Endothelial cell of umbilical vein (primary cell): ENCODE results near the gene CXCL9. TPM values are rescaled to one million over a fixed set of nuclear protein-coding genes. Genes with fewer than 3 reads are reported as not detected.

ENCODE experiments used
- BruUV-seq: library from RNA; stranded (reverse); fragments of 400-500 nt; replicated peaks from 2 replicates; lab custom pipeline; 2021; lab: Mats Ljungman, UMichigan
- CTCF ChIA-PET: fragments of 300-600, 350-600 bp; sonication (Branson Sonifier 250); formaldehyde crosslinking; loops from one replicate; lab custom pipeline; 2021; ENCODE audit warnings: antibody characterized with exemption, inconsistent platforms; lab: Charles Lee
- POLR2A ChIA-PET: fragments of 300-600, 350-600 bp; sonication (Branson Sonifier 250); formaldehyde crosslinking; loops from one replicate; lab custom pipeline; 2021; ENCODE audit warnings: antibody characterized with exemption, inconsistent platforms; lab: Charles Lee
- DNase-seq: peaks from one replicate; pipeline ENCODE4 v3.0.0-alpha.2; 2011; ENCODE audit warnings: low read depth, low spot score
- FAIRE-seq: peaks from 2 replicates; lab custom pipeline; 2011; peaks lifted over from hg19 to GRCh38; lab: Jason Lieb, UNC
- H2AFZ ChIP-seq: 2 replicates; pipeline ENCODE4 v1.6.0; 2012; ENCODE audit warnings: low read depth, low read length, control low read depth, inconsistent platforms
- H3K27ac ChIP-seq: 2 replicates; pipeline ENCODE4 v1.5.1; 2011; ENCODE audit warnings: low read depth, mild to moderate bottlenecking, control low read depth, low read length, moderate library complexity; ENCODE audit not compliant: insufficient read depth
- H3K27me3 ChIP-seq, 2 experiments: 2 replicates each; pipeline versions ENCODE4 v1.6.0 to v1.6.1; 2011; ENCODE audit warnings: low read length in 2 of 2, mixed read lengths in 1 of 2; ENCODE audit not compliant: control insufficient read depth in 2 of 2, insufficient read depth in 2 of 2
- H3K36me3 ChIP-seq, 2 experiments: 2 replicates in 1 of 2; 3 replicates in 1 of 2; pipeline ENCODE4 v1.5.1; 2011; ENCODE audit warnings: low read length in 2 of 2, mild to moderate bottlenecking in 1 of 2, moderate library complexity in 1 of 2; ENCODE audit not compliant: control insufficient read depth in 2 of 2, insufficient read depth in 2 of 2; ENCODE audit errors: extremely low read depth in 1 of 2
- H3K4me1 ChIP-seq: 3 replicates; pipeline ENCODE4 v1.5.1; 2011; ENCODE audit warnings: mild to moderate bottlenecking, low read length; ENCODE audit not compliant: control insufficient read depth, insufficient read depth; ENCODE audit errors: extremely low read depth
- H3K4me2 ChIP-seq: 2 replicates; pipeline ENCODE4 v1.6.1; 2011; ENCODE audit warnings: low read length, control low read depth, mixed read lengths; ENCODE audit not compliant: insufficient read depth
- H3K4me3 ChIP-seq, 3 experiments: fragments of 200-600 bp in 1 of 3; sonication (generic), shearing (Covaris generic) in 1 of 3; replicated peaks in 1 of 3; 2 replicates each; pipeline ENCODE4 v1.5.1; 2011 to 2016; ENCODE audit warnings: control low read depth in 3 of 3, low read length in 3 of 3, mild to moderate bottlenecking in 2 of 3, inconsistent platforms in 1 of 3, low read depth in 1 of 3, moderate library complexity in 1 of 3; ENCODE audit not compliant: insufficient read depth in 1 of 3
- H3K79me2 ChIP-seq: 2 replicates; pipeline ENCODE4 v1.6.0; 2012; ENCODE audit warnings: low read length, inconsistent platforms; ENCODE audit not compliant: control insufficient read depth, insufficient read depth
- H3K9ac ChIP-seq: replicated peaks from 2 replicates; pipeline ENCODE3; 2011; ENCODE audit warnings: low read length, control low read depth; ENCODE audit not compliant: insufficient read depth; ENCODE audit errors: extremely low read depth
- H3K9me1 ChIP-seq: replicated peaks from 3 replicates; pipeline ENCODE4 v1.6.0; 2011; ENCODE audit warnings: mild to moderate bottlenecking, low read length; ENCODE audit not compliant: control insufficient read depth, insufficient read depth; ENCODE audit errors: extremely low read depth
- H3K9me3 ChIP-seq: replicated peaks from 2 replicates; pipeline ENCODE4 v1.5.1; 2012; ENCODE audit warnings: low read length, inconsistent platforms; ENCODE audit not compliant: control insufficient read depth, insufficient read depth
- H4K20me1 ChIP-seq: replicated peaks from 2 replicates; pipeline ENCODE3; 2011; ENCODE audit warnings: mild to moderate bottlenecking, low read length; ENCODE audit not compliant: control insufficient read depth, insufficient read depth; ENCODE audit errors: extremely low read depth
- EZH2 ChIP-seq: IDR thresholded peaks from 2 replicates; pipeline ENCODE4 v1.6.1; 2012; ENCODE audit warnings: borderline replicate concordance, low read depth, mild to moderate bottlenecking, moderate library complexity, low read length, inconsistent platforms; ENCODE audit not compliant: severe bottlenecking
- FOS ChIP-seq: IDR thresholded peaks from 2 replicates; pipeline ENCODE4 v1.6.1; 2011; ENCODE audit warnings: mild to moderate bottlenecking, low read length, moderate library complexity, borderline replicate concordance; ENCODE audit not compliant: insufficient read depth
- GATA2 ChIP-seq: IDR thresholded peaks from 2 replicates; pipeline ENCODE4 v1.7.0; 2011; ENCODE audit warnings: low read depth, mild to moderate bottlenecking, moderate library complexity, mixed read lengths, low read length; ENCODE audit not compliant: insufficient read length, insufficient read depth
- JUN ChIP-seq: IDR thresholded peaks from 2 replicates; pipeline ENCODE4 v1.6.1; 2011; ENCODE audit warnings: borderline replicate concordance, low read depth; ENCODE audit not compliant: insufficient read length, insufficient read depth
- MYC ChIP-seq: IDR thresholded peaks from one replicate; pipeline ENCODE4 v1.6.1; 2011; ENCODE audit warnings: mild to moderate bottlenecking, low read depth, low read length
- POLR2A ChIP-seq: IDR thresholded peaks from 2 replicates; pipeline ENCODE4 v1.6.1; 2012; ENCODE audit warnings: low read depth, mild to moderate bottlenecking, control low read depth, low read length
- POLR2AphosphoS5 ChIP-seq: IDR thresholded peaks from 2 replicates; pipeline ENCODE4 v1.6.1; 2012; ENCODE audit warnings: low read depth, mild to moderate bottlenecking, control low read depth, low read length, moderate library complexity; ENCODE audit not compliant: insufficient read depth
- dilution Hi-C: fragments of 300-500 bp; cut with MboI; formaldehyde crosslinking; loops from one replicate; pipeline ENCODE4 v1.15.0; 2019; ENCODE audit warnings: low sequenced_read_pairs; ENCODE audit not compliant: extremely low pct_ligation_motif_present
- intact Hi-C: fragments of 100-400 bp; cut with micrococcal nuclease; formaldehyde crosslinking; loops from one replicate; pipeline ENCODE4 v1.10.0; 2022
- polyA plus RNA-seq, 4 experiments: library from polyadenylated mRNA; depleted of rRNA in 3 of 4; stranded (reverse) in 3 of 4; unstranded in 1 of 4; fragments of >200 nt; gene quantifications; 2 replicates each; pipeline versions ENCODE4 v1.2.1 to v1.2.3, GENCODE V29; 2011 to 2012; ENCODE audit warnings: missing spikeins in 1 of 4
- total RNA-seq: library from RNA; stranded (reverse); gene quantifications from 2 replicates; pipeline ENCODE4 v1.2.3, GENCODE V29; 2021
- TF ChIP-seq, protein P1 (sequence below), 2 donors: IDR thresholded peaks; 1 replicate in 1 of 2; 2 replicates in 1 of 2; pipeline ENCODE4 v1.5.1; 2011; ENCODE audit warnings: low read length in 2 of 2, mild to moderate bottlenecking in 2 of 2, moderate library complexity in 2 of 2, control low read depth in 1 of 2, inconsistent platforms in 1 of 2, low read depth in 1 of 2; ENCODE audit not compliant: insufficient read depth in 1 of 2; ENCODE audit errors: extremely low read depth in 1 of 2
- TF ChIP-seq, protein P2 (sequence below): IDR thresholded peaks from 2 replicates; pipeline ENCODE4 v1.6.1; 2011; ENCODE audit not compliant: insufficient read depth, insufficient read length

The CXCL9 gene
- total and polyA plus RNA-seq, 2 donors (not counting 3 experiments of a cell fraction or from before 2014, with no cell fraction given) = not detected

- BruUV-seq = no TSS peak
- intact Hi-C loops (loop anchor here (2.0 kb wide), 1 partner anchor 27 kb away; no protein-coding TSS in a partner anchor), dilution Hi-C loops (no loop called here)
- FAIRE-seq (no peak), DNase-seq (no peak)
- ChIA-PET POLR2A (no interaction called here), CTCF (interaction anchor here (0.9 kb wide), 1 partner anchor 85 kb away, joined by 3 read pairs; no protein-coding TSS in a partner anchor)
- H4K20me1 ChIP-seq = no peaks in the 10 kb centered on the region
- H3K9me3 ChIP-seq = no peaks in the 10 kb centered on the region
- no peaks in the 10 kb centered on the region for H3K9me1 ChIP-seq
- H3K9ac ChIP-seq = no peak overlapping the region
- H2AFZ ChIP-seq = no peak overlapping the region
- peaks cover 0 to 9% of the 10 kb centered on the region in 2 experiments for H3K27me3 ChIP-seq
- peaks cover 8% of the 10 kb centered on the region for H3K4me1 ChIP-seq
- peak overlapping the region; percentile 34 for H3K27ac ChIP-seq
- no peaks in the 10 kb centered on the region for H3K79me2 ChIP-seq
- H3K4me2 ChIP-seq = no peak overlapping the region
- TF ChIP-seq, protein P1, sequence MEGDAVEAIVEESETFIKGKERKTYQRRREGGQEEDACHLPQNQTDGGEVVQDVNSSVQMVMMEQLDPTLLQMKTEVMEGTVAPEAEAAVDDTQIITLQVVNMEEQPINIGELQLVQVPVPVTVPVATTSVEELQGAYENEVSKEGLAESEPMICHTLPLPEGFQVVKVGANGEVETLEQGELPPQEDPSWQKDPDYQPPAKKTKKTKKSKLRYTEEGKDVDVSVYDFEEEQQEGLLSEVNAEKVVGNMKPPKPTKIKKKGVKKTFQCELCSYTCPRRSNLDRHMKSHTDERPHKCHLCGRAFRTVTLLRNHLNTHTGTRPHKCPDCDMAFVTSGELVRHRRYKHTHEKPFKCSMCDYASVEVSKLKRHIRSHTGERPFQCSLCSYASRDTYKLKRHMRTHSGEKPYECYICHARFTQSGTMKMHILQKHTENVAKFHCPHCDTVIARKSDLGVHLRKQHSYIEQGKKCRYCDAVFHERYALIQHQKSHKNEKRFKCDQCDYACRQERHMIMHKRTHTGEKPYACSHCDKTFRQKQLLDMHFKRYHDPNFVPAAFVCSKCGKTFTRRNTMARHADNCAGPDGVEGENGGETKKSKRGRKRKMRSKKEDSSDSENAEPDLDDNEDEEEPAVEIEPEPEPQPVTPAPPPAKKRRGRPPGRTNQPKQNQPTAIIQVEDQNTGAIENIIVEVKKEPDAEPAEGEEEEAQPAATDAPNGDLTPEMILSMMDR (IDR thresholded peaks at IDR 0.05; ENCODE audit: extremely low read depth in 1 of 2, insufficient read depth in 1 of 2, low read depth in 1 of 2, low read length in 2 of 2) = no peak
- no peak for TF ChIP-seq POLR2AphosphoS5
- no peak for TF ChIP-seq EZH2
- TF ChIP-seq JUN = no peak
- no peaks in the 10 kb centered on the region for H3K36me3 ChIP-seq
- no peak overlapping the region for H3K4me3 ChIP-seq
These were observed 5.6 kb downstream of the CXCL9 start for GRCh38 chr4:76001700-76002099.

DNA sequence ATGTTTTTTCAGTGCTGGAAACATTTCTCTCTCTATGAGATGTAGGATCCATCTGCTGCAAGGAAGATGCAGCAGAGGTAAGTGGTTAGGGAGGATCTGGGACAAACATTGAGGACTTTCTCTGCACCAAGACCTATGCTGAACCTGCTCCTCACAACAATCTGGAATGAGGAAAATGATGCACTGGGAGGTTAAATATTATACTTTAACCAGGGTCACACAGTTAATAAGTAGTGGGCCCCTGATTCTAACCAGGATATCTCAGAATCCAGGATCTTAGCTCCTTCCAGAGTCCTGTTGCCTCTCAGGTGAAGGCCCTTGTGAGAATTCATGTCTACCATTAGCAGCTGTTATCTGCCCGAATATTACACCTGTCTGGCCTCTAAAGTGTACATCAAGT is 7.0 kb downstream of the CXCL9 start:
- no TSS peak for BruUV-seq
- DNase-seq (no peak), FAIRE-seq (no peak)
- no peak overlapping the region for H3K27ac ChIP-seq
- no peaks in the 10 kb centered on the region for H3K36me3 ChIP-seq
- no peak overlapping the region for H2AFZ ChIP-seq
- no peak overlapping the region for H3K9ac ChIP-seq
- H3K4me3 ChIP-seq = no peak overlapping the region
- H3K9me1 ChIP-seq = no peaks in the 10 kb centered on the region
- dilution Hi-C loops (no loop called here), intact Hi-C loops (no loop called here)
- H3K27me3 ChIP-seq = peaks cover 0 to 6% of the 10 kb centered on the region in 2 experiments
- no peak for TF ChIP-seq POLR2AphosphoS5
- no peak for TF ChIP-seq EZH2
- no peak for TF ChIP-seq GATA2
- TF ChIP-seq POLR2A = no peak
- TF ChIP-seq, protein P2, sequence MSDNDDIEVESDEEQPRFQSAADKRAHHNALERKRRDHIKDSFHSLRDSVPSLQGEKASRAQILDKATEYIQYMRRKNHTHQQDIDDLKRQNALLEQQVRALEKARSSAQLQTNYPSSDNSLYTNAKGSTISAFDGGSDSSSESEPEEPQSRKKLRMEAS = no peak
- TF ChIP-seq JUN = no peak
- TF ChIP-seq MYC = no peak
- TF ChIP-seq, protein P1 (IDR thresholded peaks at IDR 0.05; ENCODE audit: extremely low read depth in 1 of 2, insufficient read depth in 1 of 2, low read depth in 1 of 2, low read length in 2 of 2) = no peak
- no peak for TF ChIP-seq FOS
- no peaks in the 10 kb centered on the region for H4K20me1 ChIP-seq
- ChIA-PET CTCF (interaction anchor here (1.0 to 2.1 kb wide), 3 partner anchors 14 to 87 kb away, joined by 3 to 6 read pairs (median 3); partner anchors contain the start of gene ART3), POLR2A (interaction anchor here (0.6 kb wide), 1 partner anchor 194 kb away, joined by 3 read pairs; no protein-coding TSS in a partner anchor)
- H3K4me1 ChIP-seq = peaks cover 8% of the 10 kb centered on the region
- H3K9me3 ChIP-seq = no peaks in the 10 kb centered on the region
- no peak overlapping the region for H3K4me2 ChIP-seq
- no peaks in the 10 kb centered on the region for H3K79me2 ChIP-seq
